HG03095 (cell line): ENCODE measurements around the gene ACE.
"Not testable (repeated sequence)": the region's sequence is repeated elsewhere in the genome, so short reads cannot be mapped to it uniquely, and the experiment has no call there.

Experiments
- ATAC-seq: cut with Tn5 transposase; IDR thresholded peaks from one replicate; pipeline ENCODE4 v1.9.1; 2021; ENCODE audit warnings: moderate library complexity; ENCODE audit not compliant: unreplicated experiment

The ACE gene

DNA sequence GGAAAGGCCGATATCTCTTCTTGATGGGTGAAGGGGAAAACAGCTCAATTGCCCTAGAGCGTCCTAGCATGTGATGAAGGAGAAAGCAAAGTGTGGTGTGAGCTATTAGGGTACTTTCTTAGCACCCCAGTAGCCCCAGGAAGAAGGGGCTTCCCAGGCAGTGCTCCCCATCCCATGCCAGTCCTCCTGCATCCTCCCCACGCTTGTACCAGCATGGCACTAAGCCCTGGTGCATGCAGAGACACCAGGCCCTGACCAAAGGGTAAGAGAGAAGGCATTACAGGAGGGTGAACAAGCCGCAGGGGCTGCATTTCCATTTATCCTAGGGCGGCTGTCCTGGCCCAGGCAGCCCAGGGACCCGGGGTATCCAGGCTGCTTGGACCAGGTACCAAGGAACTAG is 33.8 kb upstream of the ACE start:
- no peak for ATAC-seq

DNA sequence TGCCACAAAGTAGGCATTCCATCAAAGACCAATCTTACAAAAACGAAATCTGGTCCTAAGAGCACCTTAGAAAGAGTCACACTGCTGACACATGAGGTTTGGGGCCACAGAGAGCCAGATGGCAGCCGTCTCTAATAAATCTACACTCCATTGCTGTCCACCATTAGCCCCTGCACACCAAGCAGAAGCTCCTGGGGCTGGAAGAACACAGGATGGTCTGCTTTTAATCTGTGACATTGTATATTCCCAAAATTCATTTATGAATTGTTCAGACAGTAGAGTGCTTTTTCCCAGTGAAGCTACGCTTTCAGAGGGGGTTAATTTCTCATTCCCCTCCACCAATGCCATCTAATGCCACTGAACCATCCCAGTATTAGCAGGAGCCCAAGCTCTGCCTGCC is 32.4 kb upstream of the ACE start:
- ATAC-seq, result no peak

- ATAC-seq, result no peak
Observed at GRCh38 chr17:63445065-63445464, 31.8 kb upstream of the ACE start.

DNA sequence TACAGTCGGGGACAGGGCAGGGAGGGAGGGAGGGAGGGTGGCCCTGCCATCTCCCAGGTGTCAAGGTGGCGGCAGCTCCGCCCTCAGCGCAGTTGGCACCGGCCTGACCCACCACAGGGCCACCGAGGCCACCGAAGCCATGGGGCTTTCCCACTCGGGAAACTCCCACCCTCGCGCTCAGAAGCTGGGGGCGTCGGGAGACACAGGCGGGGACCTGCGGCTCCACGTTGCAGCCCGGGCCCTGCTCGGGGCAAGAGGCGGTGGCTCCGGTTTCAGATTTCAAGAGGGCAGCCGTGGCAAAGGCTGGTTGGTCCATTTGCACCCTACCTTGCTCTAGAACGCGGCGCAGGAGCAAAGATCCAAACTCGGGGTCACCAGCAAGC is 31.3 kb upstream of the ACE start:
- ATAC-seq, result peak; percentile 16

DNA sequence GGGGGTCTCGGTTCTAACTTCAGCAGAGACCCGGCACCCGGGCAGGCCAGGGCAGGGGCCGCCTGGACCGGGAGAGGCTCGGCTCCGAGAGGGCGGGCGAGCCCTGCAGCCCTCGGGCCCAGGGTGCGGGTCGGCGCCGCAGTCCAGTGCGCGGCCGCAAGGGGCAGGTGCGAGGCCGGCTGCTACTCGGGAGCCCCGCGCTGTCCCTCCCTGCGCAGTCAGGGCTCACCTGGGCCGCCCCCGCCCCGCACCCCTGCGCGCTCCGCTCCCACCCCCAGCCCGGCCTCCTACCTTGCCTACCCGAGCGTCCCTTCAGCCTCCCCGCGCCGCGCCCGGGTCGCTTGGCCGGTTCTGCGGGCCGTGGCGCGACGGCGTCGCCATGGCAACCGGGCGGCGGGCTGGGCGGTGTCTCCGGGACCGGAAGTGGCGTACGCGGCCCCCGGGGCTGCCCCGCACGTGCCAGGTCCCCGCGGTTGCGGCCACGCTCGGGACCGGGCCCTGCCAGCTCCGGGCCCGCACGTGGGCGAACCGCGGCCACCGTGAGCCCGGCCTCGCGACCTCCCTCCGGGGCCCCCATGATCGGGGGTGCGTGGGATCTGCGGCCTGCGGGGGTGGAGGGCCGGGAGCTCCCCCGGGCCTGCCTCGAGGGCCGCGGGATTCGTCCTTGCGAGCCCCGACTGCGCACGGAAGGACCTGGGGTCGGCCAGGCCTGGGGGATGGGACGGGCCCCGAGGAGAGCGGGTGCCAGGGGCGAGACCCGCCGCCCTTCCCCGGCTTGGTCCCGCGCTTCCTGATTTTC is 30.7 kb upstream of the ACE start, which contains the start of gene CYB561:
Gene CYB561, minus strand, starts transcription at position 353 of the 799 bp plus-strand sequence. CDS start 8,759 bp downstream, outside the sequence.
- peak; percentile 56 for ATAC-seq

DNA sequence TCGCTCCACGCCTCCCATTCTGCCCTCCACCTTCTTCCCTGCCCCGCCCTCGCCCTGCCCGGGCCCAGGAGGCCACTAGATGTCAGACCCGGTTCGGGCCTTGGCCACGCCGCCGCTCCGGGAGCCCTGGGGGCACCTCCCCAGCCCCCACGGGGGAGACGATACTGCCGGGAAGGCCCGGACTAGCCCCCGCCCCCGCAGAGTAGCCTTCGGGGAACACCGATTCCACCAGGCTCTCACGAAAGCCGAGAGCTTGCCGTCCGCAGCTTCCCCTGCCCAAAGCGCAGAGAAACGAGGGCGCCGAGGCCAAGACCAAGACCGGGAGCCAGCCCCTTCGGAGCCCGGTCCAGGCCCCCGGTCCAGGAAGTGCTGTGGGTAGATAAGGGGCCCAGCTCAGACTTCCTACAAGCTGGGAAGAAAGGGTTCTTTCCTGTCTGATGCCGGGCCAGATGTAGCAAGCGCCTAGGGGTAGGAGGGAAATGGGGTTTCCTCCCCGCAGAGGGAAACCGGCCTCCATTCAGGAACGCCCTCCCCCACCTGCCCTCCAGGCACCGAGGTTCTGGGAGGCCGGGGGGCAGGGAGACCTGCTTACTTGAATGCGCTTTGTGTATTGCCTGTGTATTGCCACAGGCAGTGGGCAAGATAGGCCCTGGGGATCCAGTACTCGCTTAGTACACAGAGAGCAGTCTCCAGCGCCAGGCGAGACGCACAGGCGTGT is 29.9 kb upstream of the ACE start:
- ATAC-seq, result peak; percentile 21

DNA sequence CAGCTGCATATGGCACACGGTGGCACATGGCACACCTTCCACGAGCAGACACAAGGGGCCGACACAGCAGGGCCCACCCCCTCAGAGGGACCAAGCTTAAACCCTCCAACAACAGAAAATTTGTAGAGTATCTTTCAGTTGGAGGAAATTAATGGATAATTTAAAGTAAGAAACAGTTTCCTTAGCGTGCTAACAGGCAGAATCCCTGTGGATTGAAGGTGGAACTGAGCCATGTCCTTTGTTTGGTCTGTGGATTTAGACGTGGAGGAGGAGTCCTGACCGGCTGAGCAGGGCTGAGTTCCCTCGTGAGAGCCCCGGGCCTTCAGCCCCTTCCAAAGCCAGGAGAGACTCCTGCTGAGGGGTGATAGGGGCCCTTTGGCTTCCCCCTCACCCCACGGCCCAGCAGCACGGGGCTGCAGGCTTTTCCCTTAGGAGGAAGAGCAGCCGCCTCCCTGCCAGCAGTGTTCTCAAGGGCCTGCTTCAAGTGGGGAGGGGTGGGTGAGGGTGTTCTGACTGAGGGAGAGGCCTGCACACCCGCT is 29.3 kb upstream of the ACE start:
- ATAC-seq, result no peak

GRCh38 chr17:63448655-63449054 is 28.2 kb upstream of the ACE start:
- no peak for ATAC-seq

DNA sequence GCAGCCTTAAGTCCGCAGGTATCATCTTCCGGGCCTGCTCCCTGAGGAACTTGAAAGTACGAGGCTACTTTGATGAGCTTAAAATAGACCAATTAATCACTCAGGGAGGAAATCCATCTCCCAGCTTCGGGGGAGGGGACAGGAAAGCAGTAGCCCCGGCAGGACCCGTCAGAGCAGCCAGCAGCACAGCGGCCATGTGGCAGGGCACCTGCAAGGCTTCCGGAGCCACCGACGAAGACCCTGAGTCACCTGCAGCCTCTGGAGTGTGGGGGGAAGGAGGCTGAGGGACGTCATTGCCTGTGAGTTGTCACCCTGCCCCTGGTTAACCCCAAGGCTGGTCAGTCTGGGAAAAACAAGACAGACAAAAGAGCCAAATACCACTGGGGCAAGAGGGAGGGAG is 26.3 kb upstream of the ACE start:
- ATAC-seq, result no peak

DNA sequence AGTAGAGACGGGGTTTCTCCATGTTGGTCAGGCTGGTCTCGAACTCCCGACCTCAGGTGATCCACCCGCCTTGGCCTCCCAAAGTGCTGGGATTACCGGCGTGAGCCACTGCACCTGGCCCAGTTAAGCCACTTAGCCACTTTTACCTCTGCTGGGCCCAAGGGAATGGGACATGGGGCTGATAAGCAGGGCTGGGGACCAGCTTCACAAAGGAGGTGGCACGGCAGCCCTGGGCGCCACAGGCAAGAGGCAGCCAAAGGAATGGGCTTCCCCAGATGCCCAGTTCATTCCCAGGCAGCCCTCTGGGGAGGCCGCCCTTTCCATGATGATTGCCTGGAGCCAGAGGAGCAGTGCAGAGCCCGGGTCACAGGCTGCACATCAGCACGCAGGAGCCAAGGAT is 25.7 kb upstream of the ACE start:
- no peak for ATAC-seq

DNA sequence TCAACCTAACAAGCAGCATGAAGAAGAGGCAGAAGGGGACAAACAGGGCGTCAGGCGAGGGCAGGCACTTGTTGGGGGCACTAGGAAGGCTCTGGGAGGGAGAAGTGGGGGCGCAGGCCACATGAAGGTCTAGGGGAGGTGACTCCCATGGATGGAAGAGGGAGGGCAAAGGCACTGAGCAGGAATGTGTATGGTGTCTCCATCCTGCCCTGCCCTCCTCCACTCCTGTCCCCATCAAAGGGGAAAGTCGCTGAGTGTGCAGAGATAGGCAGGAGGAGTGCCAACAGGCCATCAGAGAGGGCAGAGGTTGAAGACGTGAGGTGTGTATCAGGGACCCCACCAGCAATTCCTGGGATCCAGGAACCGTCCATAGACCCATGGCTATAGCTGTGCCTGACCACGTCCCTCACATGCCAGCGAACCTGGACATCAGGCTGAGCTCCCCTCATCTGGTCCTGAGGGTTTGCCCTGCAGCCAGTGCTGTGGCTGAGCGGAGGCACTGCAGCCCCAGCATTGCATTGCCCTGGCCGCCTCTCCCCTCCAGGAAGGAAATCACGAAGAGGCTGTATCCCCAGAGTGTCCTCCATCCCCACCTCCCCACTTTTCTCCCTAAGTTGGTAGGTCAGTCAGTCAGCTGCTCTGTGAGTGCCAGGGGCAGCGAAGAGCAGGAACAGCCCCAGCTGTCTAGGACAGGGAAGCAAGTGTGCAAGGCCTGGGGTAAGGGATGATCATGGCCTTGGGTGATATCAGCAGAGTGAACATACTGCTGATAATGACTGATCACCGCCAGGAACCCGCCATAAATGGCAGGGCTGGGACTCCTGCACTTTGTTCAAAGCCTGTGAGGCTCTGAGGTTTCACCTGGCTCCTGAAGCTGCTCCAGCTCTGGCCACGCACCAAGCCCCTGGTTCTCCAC is 24.6 kb upstream of the ACE start:
- no peak for ATAC-seq

GRCh38 chr17:63452962-63453551 is 23.8 kb upstream of the ACE start:
- no peak for ATAC-seq

- not testable (repeated sequence) for ATAC-seq
Observed at GRCh38 chr17:63454357-63454756, 22.5 kb upstream of the ACE start.

- ATAC-seq, result no peak
Observed at GRCh38 chr17:63454915-63455314, 21.9 kb upstream of the ACE start.

DNA sequence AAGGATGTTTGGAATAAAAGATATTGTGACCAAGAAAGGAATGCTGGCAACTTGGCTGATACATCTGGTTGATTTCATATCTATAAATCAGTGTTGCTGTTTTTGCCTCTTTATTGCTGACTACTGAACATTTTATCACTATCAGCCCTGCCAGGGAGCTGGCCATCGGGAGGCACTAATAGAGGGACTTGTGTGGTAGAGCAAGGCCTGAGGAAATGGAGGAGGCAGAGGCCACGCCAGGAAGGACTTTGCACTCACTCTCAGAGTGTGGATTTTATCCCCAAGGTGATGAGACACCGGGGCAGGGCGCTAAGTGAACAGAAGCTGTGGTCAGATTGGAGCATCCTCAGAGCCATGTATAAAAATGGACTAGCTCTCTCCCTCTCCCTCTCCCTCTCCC is 21.4 kb upstream of the ACE start:
- no peak for ATAC-seq

DNA sequence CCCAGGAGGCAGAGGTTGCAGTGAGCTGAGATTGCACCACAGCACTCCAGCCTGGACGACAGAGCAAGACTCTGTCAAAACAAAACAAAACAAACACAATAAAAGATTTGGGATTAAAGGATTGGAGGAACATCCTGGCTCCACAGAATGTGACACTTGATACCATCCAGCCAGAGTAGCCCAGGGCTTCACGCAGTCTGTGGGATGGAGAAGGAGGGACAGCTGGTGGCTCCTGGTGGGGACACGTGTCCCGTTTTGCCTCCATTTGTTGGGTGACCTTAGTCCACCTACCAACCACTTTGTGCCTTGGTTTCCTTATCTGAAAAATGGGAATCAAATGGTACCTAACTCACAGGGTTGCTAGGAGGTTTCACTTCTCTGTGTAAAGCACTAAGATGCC is 18.4 kb upstream of the ACE start:
- no peak for ATAC-seq

- no peak for ATAC-seq
Observed at GRCh38 chr17:63460018-63460417, 16.8 kb upstream of the ACE start.

DNA sequence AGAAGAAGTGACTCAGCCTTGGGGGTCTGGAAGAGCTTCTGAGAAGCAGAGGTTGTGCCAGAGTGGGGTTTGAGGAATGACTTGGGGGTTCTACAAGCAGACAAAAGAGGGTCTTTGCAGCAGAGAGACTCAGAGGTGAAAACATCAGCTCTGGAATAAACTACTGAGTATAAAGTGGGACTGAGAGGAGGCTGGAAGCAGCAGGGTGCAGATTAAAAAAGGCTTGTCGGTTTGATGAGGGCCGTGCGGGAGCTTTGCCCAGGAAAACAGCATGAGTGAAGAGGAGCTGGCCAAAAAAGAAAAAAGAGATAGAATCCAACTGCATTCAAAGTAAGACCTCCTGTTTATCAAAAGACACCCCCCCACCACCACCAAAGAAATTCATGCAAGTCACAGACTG is 13.1 kb upstream of the ACE start:
- no peak for ATAC-seq

DNA sequence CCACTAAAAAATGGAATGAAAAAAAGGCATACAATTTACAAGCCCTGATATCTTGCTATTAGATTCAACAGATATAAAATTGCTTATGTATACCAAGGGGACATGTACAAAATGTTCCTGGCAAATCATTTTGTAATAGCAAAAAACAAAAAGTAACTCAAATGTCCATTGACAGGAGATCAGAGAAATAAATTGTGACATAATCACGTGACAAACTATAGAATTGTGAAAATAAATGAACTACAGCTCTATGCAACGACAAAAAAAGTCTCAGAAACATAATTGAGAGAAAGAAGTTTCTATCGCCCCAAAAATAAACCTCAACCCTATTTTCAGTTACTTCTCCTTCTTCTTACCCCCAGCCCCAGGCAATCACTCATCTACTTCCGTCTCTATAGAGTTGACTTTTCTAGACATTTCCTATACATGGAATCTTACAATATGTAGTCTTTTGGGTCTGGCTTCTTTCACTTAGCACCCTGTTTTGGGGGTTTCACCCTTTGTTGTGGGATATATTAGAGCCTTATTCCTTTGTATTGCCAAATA is 12.1 kb upstream of the ACE start:
- ATAC-seq, result no peak

DNA sequence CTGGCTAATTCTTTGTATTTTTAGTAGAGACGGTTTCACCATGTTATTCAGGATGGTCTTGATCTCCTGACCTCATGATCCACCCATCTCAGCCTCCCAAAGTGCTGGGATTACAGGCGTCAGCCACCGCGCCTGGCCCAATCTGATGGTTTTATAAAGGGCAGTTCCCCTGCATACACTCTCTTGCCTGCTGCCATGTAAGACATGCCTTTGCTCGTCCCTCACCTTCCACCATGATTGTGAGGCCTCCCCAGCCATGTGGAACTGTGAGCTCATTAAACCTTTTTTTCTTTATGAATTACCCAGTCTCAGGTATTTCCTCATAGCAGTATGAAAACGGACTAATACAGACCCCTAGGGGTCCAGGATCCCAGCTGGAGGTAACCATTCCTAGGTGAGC is 8.8 kb upstream of the ACE start:
- ATAC-seq, result not testable (repeated sequence)
